OCI-LY1 (cell line): ENCODE measurements around the gene SPAG4.

Experiments used
- H2AFZ ChIP-seq: fragments of 200-600 bp; sonication (generic), shearing (Covaris generic); 2 replicates; pipeline ENCODE4 v1.6.0; 2014; ENCODE audit warnings: antibody characterized with exemption, mild to moderate bottlenecking, low read length
- H3F3A ChIP-seq: fragments of 200-600 bp; sonication (generic), shearing (Covaris generic); 2 replicates; pipeline ENCODE4 v1.6.0; 2014; ENCODE audit warnings: mild to moderate bottlenecking, antibody characterized with exemption, low read length, moderate library complexity; ENCODE audit not compliant: insufficient read depth
- H3K27ac ChIP-seq: fragments of 200-600 bp; sonication (generic); 2 replicates; pipeline ENCODE4 v1.5.1; 2014; ENCODE audit warnings: low read length, mixed run types, mild to moderate bottlenecking, low read depth; ENCODE audit not compliant: poor library complexity, severe bottlenecking
- H3K27me3 ChIP-seq: fragments of 200-600 bp; sonication (generic); 2 replicates; pipeline ENCODE4 v1.6.0; 2014; ENCODE audit warnings: antibody characterized with exemption, mild to moderate bottlenecking, low read length, moderate library complexity; ENCODE audit not compliant: insufficient read depth
- H3K36me3 ChIP-seq: fragments of 200-600 bp; sonication (generic); 2 replicates; pipeline ENCODE4 v1.6.1; 2014; ENCODE audit warnings: mild to moderate bottlenecking, antibody characterized with exemption, low read length, moderate library complexity, mixed read lengths; ENCODE audit not compliant: insufficient read depth
- H3K4me1 ChIP-seq: fragments of 200-600 bp; sonication (generic); 2 replicates; pipeline ENCODE4 v1.5.1; 2014; ENCODE audit warnings: mild to moderate bottlenecking, low read length, moderate library complexity; ENCODE audit not compliant: insufficient read depth, severe bottlenecking
- H3K4me2 ChIP-seq: fragments of 200-600 bp; sonication (generic), shearing (Covaris generic); 2 replicates; pipeline ENCODE4 v1.6.1; 2014; ENCODE audit warnings: low read length
- H3K4me3 ChIP-seq: fragments of 200-600 bp; sonication (generic); 2 replicates; pipeline ENCODE4 v1.5.1; 2014; ENCODE audit warnings: low read length, low read depth, mild to moderate bottlenecking, mixed read lengths; ENCODE audit not compliant: poor library complexity, severe bottlenecking
- H3K79me2 ChIP-seq: fragments of 200-600 bp; shearing (Covaris generic); 2 replicates; pipeline ENCODE4 v1.6.1; 2016; ENCODE audit warnings: mixed run types, low read length, mixed read lengths; ENCODE audit not compliant: insufficient read depth
- H3K9ac ChIP-seq: fragments of 200-600 bp; sonication (generic), shearing (Covaris generic); 2 replicates; pipeline ENCODE4 v1.6.1; 2014; ENCODE audit warnings: mild to moderate bottlenecking, low read length, mixed read lengths
- H3K9me2 ChIP-seq: fragments of 200-600 bp; sonication (generic), shearing (Covaris generic); 2 replicates; pipeline ENCODE4 v1.6.1; 2014; ENCODE audit warnings: low read depth, mild to moderate bottlenecking, low read length, mixed read lengths
- H3K9me3 ChIP-seq: fragments of 200-600 bp; shearing (Covaris generic); 2 replicates; pipeline ENCODE4 v1.6.1; 2014; ENCODE audit warnings: low read length, mixed read lengths
- H4K20me1 ChIP-seq: fragments of 200-600 bp; sonication (generic), shearing (Covaris generic); 2 replicates; pipeline ENCODE4 v1.6.0; 2016; ENCODE audit warnings: mild to moderate bottlenecking, low read length; ENCODE audit not compliant: insufficient read depth
- CTCF ChIP-seq: fragments of 200-600 bp; sonication (generic), shearing (Covaris generic); IDR thresholded peaks from 2 replicates; pipeline ENCODE4 v1.5.1; 2017; ENCODE audit warnings: mild to moderate bottlenecking, antibody characterized with exemption, low read length, moderate library complexity, mixed read lengths
- EZH2 ChIP-seq: fragments of 200-600 bp; sonication (generic), shearing (Covaris generic); IDR thresholded peaks from 2 replicates; pipeline ENCODE4 v1.8.0; 2017; ENCODE audit warnings: borderline replicate concordance, mixed run types, mild to moderate bottlenecking, antibody characterized with exemption, low read length, moderate library complexity, mixed read lengths

The SPAG4 gene

GRCh38 chr20:35595456-35595855, 20.2 kb upstream of the SPAG4 start:
- Histone ChIP-seq H3K9ac (no peak overlapping the region), H3K4me2 (no peak overlapping the region), H4K20me1 (no peaks in the 10 kb centered on the region), H3K4me3 (no peak overlapping the region), H3F3A (no peaks in the 10 kb centered on the region), H3K79me2 (no peaks in the 10 kb centered on the region), H3K36me3 (no peaks in the 10 kb centered on the region), H2AFZ (no peak overlapping the region), H3K4me1 (no peaks in the 10 kb centered on the region), H3K9me3 (no peaks in the 10 kb centered on the region), H3K27ac (no peak overlapping the region), H3K27me3 (no peaks in the 10 kb centered on the region), H3K9me2 (no peaks in the 10 kb centered on the region)
- TF ChIP-seq EZH2 (no peak), CTCF (no peak)

- no peaks in the 10 kb centered on the region for H3K9me2 ChIP-seq
- TF ChIP-seq EZH2 (no peak), CTCF (no peak)
- no peak overlapping the region for H3K27ac ChIP-seq
- H4K20me1 ChIP-seq = no peaks in the 10 kb centered on the region
- H3K79me2 ChIP-seq = no peaks in the 10 kb centered on the region
- H3F3A ChIP-seq = no peaks in the 10 kb centered on the region
- H3K27me3 ChIP-seq = no peaks in the 10 kb centered on the region
- H2AFZ ChIP-seq = no peak overlapping the region
- no peaks in the 10 kb centered on the region for H3K4me1 ChIP-seq
- no peaks in the 10 kb centered on the region for H3K9me3 ChIP-seq
- H3K9ac ChIP-seq = no peak overlapping the region
- H3K4me2 ChIP-seq = no peak overlapping the region
- H3K4me3 ChIP-seq = no peak overlapping the region
- no peaks in the 10 kb centered on the region for H3K36me3 ChIP-seq
Observed at GRCh38 chr20:35595901-35596300, 19.7 kb upstream of the SPAG4 start.

- H3F3A ChIP-seq = no peaks in the 10 kb centered on the region
- H3K9ac ChIP-seq = no peak overlapping the region
- no peaks in the 10 kb centered on the region for H3K27me3 ChIP-seq
- TF ChIP-seq CTCF (no peak), EZH2 (no peak)
- no peaks in the 10 kb centered on the region for H3K9me3 ChIP-seq
- peaks cover 10% of the 10 kb centered on the region for H3K4me1 ChIP-seq
- no peaks in the 10 kb centered on the region for H3K36me3 ChIP-seq
- H3K4me2 ChIP-seq = no peak overlapping the region
- H3K4me3 ChIP-seq = no peak overlapping the region
- H2AFZ ChIP-seq = no peak overlapping the region
- no peak overlapping the region for H3K27ac ChIP-seq
- H4K20me1 ChIP-seq = no peaks in the 10 kb centered on the region
- H3K9me2 ChIP-seq = no peaks in the 10 kb centered on the region
- no peaks in the 10 kb centered on the region for H3K79me2 ChIP-seq
Observed at GRCh38 chr20:35597186-35597585, 18.4 kb upstream of the SPAG4 start.
